Upper lobe of right lung (tissue), 1 donor: Measurements from ENCODE around the gene HCFC1. TPM values are rescaled to one million over a fixed set of nuclear protein-coding genes. Genes with fewer than 3 reads are reported as not detected.

Experiments
- ATAC-seq: fragments of 200-7000 bp; cut with Tn5 transposase; one replicate; pipeline ENCODE4 v1.9.1; 2020; ENCODE audit warnings: mild to moderate bottlenecking, moderate library complexity
- DNase-seq: peaks from one replicate; pipeline ENCODE4 v3.0.0-alpha.2; 2020
- H3K27ac ChIP-seq: fragments of 200-600 bp; one replicate; pipeline ENCODE4 v1.8.0; 2022
- H3K27me3 ChIP-seq: fragments of 200-600 bp; one replicate; pipeline ENCODE4 v1.8.0; 2022; ENCODE audit warnings: mild to moderate bottlenecking
- H3K36me3 ChIP-seq: fragments of 200-600 bp; one replicate; pipeline ENCODE4 v1.8.0; 2022
- H3K4me1 ChIP-seq: fragments of 200-600 bp; one replicate; pipeline ENCODE4 v1.8.0; 2022
- H3K4me3 ChIP-seq: fragments of 200-600 bp; one replicate; pipeline ENCODE4 v1.8.0; 2022; ENCODE audit warnings: mild to moderate bottlenecking
- H3K9me3 ChIP-seq: fragments of 200-600 bp; one replicate; pipeline ENCODE4 v1.8.0; 2022
- CTCF ChIP-seq: fragments of 200-600 bp; IDR thresholded peaks from one replicate; pipeline ENCODE4 v1.8.0; 2022; ENCODE audit warnings: antibody characterized with exemption
- intact Hi-C: fragments of 100-400 bp; cut with DNase I; formaldehyde crosslinking; loops from one replicate; pipeline ENCODE4 v1.11.0; 2022
- total RNA-seq: library from RNA; stranded (reverse); fragmentation: NEBNext Ultra II Directional; extraction: Animal tissue kit (Norgen Biotek cat#: 25700); gene quantifications from one replicate; pipeline ENCODE4 v1.2.1, GENCODE V29; 2021
- donor health status: DM: no; HTN: yes; CAD: no; lungs with severe emphysema.

Gene HCFC1
- total RNA-seq, 1 donor from 2014 or later = 47.5 TPM

GRCh38 chrX:153913701-153914100, 57.9 kb downstream of the HCFC1 start:
- H3K27me3 ChIP-seq = no peaks in the 10 kb centered on the region
- no peak overlapping the region for H3K4me3 ChIP-seq
- H3K4me1 ChIP-seq = no peaks in the 10 kb centered on the region
- no peaks in the 10 kb centered on the region for H3K36me3 ChIP-seq
- no peak for ATAC-seq
- no peak for TF ChIP-seq CTCF
- H3K27ac ChIP-seq = no peak overlapping the region
- intact Hi-C loops = no loop called here
- no peak for DNase-seq
- no peaks in the 10 kb centered on the region for H3K9me3 ChIP-seq

- Histone ChIP-seq H3K9me3 (no peaks in the 10 kb centered on the region), H3K27ac (no peak overlapping the region), H3K4me1 (no peaks in the 10 kb centered on the region), H3K4me3 (no peak overlapping the region), H3K36me3 (no peaks in the 10 kb centered on the region), H3K27me3 (no peaks in the 10 kb centered on the region)
- ATAC-seq = no peak
- TF ChIP-seq CTCF = no peak
- intact Hi-C loops = no loop called here
- no peak for DNase-seq
These were observed 58.4 kb downstream of the HCFC1 start for GRCh38 chrX:153913211-153913610.

GRCh38 chrX:153911798-153912197, 59.8 kb downstream of the HCFC1 start:
- intact Hi-C loops = no loop called here
- H3K4me1 ChIP-seq = no peaks in the 10 kb centered on the region
- H3K36me3 ChIP-seq = no peaks in the 10 kb centered on the region
- ATAC-seq (no peak), DNase-seq (no peak)
- TF ChIP-seq CTCF = no peak
- no peak overlapping the region for H3K4me3 ChIP-seq
- no peak overlapping the region for H3K27ac ChIP-seq
- no peaks in the 10 kb centered on the region for H3K9me3 ChIP-seq
- no peaks in the 10 kb centered on the region for H3K27me3 ChIP-seq

- Histone ChIP-seq H3K27me3 (no peaks in the 10 kb centered on the region), H3K4me1 (no peaks in the 10 kb centered on the region), H3K9me3 (no peaks in the 10 kb centered on the region), H3K27ac (no peak overlapping the region), H3K36me3 (no peaks in the 10 kb centered on the region), H3K4me3 (no peak overlapping the region)
- intact Hi-C loops = no loop called here
- no peak for TF ChIP-seq CTCF
- DNase-seq (no peak), ATAC-seq (no peak)
These were observed 61.2 kb downstream of the HCFC1 start for GRCh38 chrX:153910446-153910845.

- Histone ChIP-seq H3K27me3 (no peaks in the 10 kb centered on the region), H3K4me3 (no peak overlapping the region), H3K27ac (no peak overlapping the region), H3K4me1 (no peaks in the 10 kb centered on the region), H3K9me3 (no peaks in the 10 kb centered on the region), H3K36me3 (no peaks in the 10 kb centered on the region)
- ATAC-seq = no peak
- TF ChIP-seq CTCF = no peak
- no peak for DNase-seq
- intact Hi-C loops = no loop called here
These were observed 61.6 kb downstream of the HCFC1 start for GRCh38 chrX:153909980-153910360.
